ENCODE results near the gene RAB3IL1.
A peak's percentile ranks its signal among the peaks of the same experiment; 100 is the strongest.
"Not testable (repeated sequence)": the region's sequence is repeated elsewhere in the genome, so short reads cannot be mapped to it uniquely, and the experiment has no call there.

Gene RAB3IL1

GRCh38 chr11:61917334-61918109, at the start of gene RAB3IL1:
TSS of gene RAB3IL1 (minus strand) at chr11:61917566. CDS start at chr11:61917367, 199 bp downstream.
- peak; percentile 48 for DNase-seq (ENCODE audit: low spot score)

- peak; percentile 82 for DNase-seq (ENCODE audit: low spot score)
Measured at GRCh38 chr11:61966734-61967115, 49.4 kb upstream of the RAB3IL1 start.

GRCh38 chr11:61964666-61965271, 47.4 kb upstream of the RAB3IL1 start:
- DNase-seq (ENCODE audit: low spot score) = peak; percentile 67

- DNase-seq (ENCODE audit: low spot score) = peak; percentile 33
Measured at GRCh38 chr11:61964058-61964665, 46.8 kb upstream of the RAB3IL1 start.

- peak; percentile 41 for DNase-seq (ENCODE audit: low spot score)
Measured at GRCh38 chr11:61963282-61964057, 46.1 kb upstream of the RAB3IL1 start.

GRCh38 chr11:61963016-61963281, 45.6 kb upstream of the RAB3IL1 start:
- DNase-seq (ENCODE audit: low spot score) = peak; percentile 61

- DNase-seq (ENCODE audit: low spot score) = peak; percentile 27
Measured at GRCh38 chr11:61962213-61963015, 45.0 kb upstream of the RAB3IL1 start.

GRCh38 chr11:61961570-61962212, 44.3 kb upstream of the RAB3IL1 start:
- DNase-seq (ENCODE audit: low spot score) = no peak

- DNase-seq (ENCODE audit: low spot score) = no peak
Measured at GRCh38 chr11:61960532-61960931, 43.2 kb upstream of the RAB3IL1 start.

GRCh38 chr11:61959678-61960077, 42.3 kb upstream of the RAB3IL1 start:
- DNase-seq (ENCODE audit: low spot score) = no peak

GRCh38 chr11:61959114-61959513, 41.7 kb upstream of the RAB3IL1 start:
- no peak for DNase-seq (ENCODE audit: low spot score)

GRCh38 chr11:61958590-61958989, 41.2 kb upstream of the RAB3IL1 start:
- no peak for DNase-seq (ENCODE audit: low spot score)

GRCh38 chr11:61957021-61957770, 39.8 kb upstream of the RAB3IL1 start:
- no peak for DNase-seq (ENCODE audit: low spot score)

- no peak for DNase-seq (ENCODE audit: low spot score)
Measured at GRCh38 chr11:61956191-61957020, 39.0 kb upstream of the RAB3IL1 start.

GRCh38 chr11:61955422-61956135, 38.2 kb upstream of the RAB3IL1 start:
- DNase-seq (ENCODE audit: low spot score) = no peak

- DNase-seq (ENCODE audit: low spot score) = no peak
Measured at GRCh38 chr11:61954851-61955421, 37.6 kb upstream of the RAB3IL1 start.

- peak; percentile 39 for DNase-seq (ENCODE audit: low spot score)
Measured at GRCh38 chr11:61954106-61954850, 36.9 kb upstream of the RAB3IL1 start.

- not testable (repeated sequence) for DNase-seq (ENCODE audit: low spot score)
Measured at GRCh38 chr11:61953632-61954031, 36.3 kb upstream of the RAB3IL1 start.
